Measurements from ENCODE around the gene CMIP.

DNA sequence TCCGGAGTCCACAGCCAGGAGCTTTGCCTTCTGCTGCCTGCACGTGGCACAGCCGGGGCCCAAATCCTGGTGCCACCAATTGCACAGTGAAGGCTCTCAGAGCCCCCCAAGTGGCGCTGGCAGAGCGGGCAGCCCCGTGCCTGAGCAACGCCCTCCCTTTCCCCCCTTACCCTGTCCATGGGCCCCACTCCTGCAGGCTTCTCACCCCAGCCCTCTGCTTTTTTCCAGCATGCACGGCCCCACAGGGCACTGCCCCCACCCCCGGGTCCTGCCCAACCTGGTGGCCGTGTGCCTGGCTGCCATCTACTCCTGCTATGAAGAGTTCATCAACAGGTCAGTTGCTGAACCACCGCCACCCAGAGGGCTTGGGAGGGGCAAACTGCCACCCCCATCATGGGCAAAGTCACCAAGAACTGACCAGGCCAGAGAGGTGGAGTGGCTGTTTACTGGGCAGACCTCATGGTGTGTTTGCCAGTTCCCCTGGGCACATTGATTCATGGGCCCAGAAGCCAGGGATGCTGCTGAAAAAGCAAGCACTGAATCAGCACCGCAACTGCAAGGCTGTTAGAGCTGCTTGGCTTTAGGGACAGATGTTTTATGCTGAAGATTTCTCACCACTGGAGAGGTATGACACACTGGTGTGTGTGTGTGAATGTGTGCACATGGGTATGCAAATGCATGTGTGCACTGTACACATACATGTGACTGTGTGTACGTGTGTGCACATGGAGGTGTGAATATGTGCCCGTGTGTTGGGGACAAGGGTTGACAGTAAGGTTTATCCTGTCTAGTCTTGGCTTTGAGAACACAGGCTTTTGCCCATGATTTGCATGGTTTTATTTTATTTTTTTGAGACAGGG lies 227.4 kb downstream of the CMIP start:
- no peak for TF ChIP-seq GATA3 (IDR thresholded peaks at IDR 0.05; ENCODE audit: low read depth, low read length)
- no peak for TF ChIP-seq GATA2 (IDR thresholded peaks at IDR 0.05; ENCODE audit: low read depth, low read length)

Data from SH-SY5Y (cell line).